Measurements from ENCODE around the gene ZNF888. TPM values are rescaled to one million over a fixed set of nuclear protein-coding genes. Genes with fewer than 3 reads are reported as not detected.
"Not testable (repeated sequence)": the region's sequence is repeated elsewhere in the genome, so short reads cannot be mapped to it uniquely, and the experiment has no call there.

The ZNF888 gene
- total and polyA plus RNA-seq, 7 donors, result 0.13 to 1.0 (median 0.49) TPM

GRCh38 chr19:52948025-52948770 is 25.0 kb upstream of the ZNF888 start:
- H3K9me3 ChIP-seq, result peaks cover 63% of the 10 kb centered on the region
- peaks cover 9 to 31% of the 10 kb centered on the region in 2 donors for H3K36me3 ChIP-seq (ENCODE audit: insufficient read depth in 1 of 2, low read depth in 1 of 2)
- H3K4me3 ChIP-seq, result no peak overlapping the region
- H3K4me1 ChIP-seq, result peaks cover 2% of the 10 kb centered on the region
- H3K27ac ChIP-seq, result no peak overlapping the region
- intact Hi-C loops (cut with DNase I), result no loop called here
- 84 to 92% (median 91%) methylated on average over 13 of the region's 13 CpGs for WGBS, 3 donors
- TF ChIP-seq CTCF (IDR thresholded peaks at IDR 0.05), result no peak
- no peak for ATAC-seq
- peaks cover 0 to 1% (median 0%) of the 10 kb centered on the region in 3 donors for H3K27me3 ChIP-seq (ENCODE audit: insufficient read depth in 3 of 3, low read length in 2 of 3)
- no peak for DNase-seq

- Histone ChIP-seq H3K9me3 (peaks cover 54% of the 10 kb centered on the region), H3K4me3 (no peak overlapping the region), H3K27ac (no peak overlapping the region), H3K27me3 (ENCODE audit: insufficient read depth in 3 of 3, low read length in 2 of 3) (peaks cover 0 to 1% (median 0%) of the 10 kb centered on the region in 3 donors), H3K4me1 (peaks cover 6% of the 10 kb centered on the region), H3K36me3 (ENCODE audit: insufficient read depth in 1 of 2, low read depth in 1 of 2) (peaks cover 9 to 15% of the 10 kb centered on the region in 2 donors)
- DNase-seq, result peak in 1 of 2 donors; percentile 64
- no peak for TF ChIP-seq CTCF (IDR thresholded peaks at IDR 0.05)
- ATAC-seq, result peak in 1 of 4 donors; percentile 70
- 25 to 31% (median 30%) methylated on average over 31 to 39 of the region's 39 CpGs for WGBS, 3 donors
- intact Hi-C loops (cut with DNase I), result no loop called here
These were observed 23.4 kb upstream of the ZNF888 start for GRCh38 chr19:52946322-52947310.

- no peak for DNase-seq
- H3K4me3 ChIP-seq, result no peak overlapping the region
- no peak overlapping the region for H3K27ac ChIP-seq
- peaks cover 7 to 8% of the 10 kb centered on the region in 2 donors for H3K36me3 ChIP-seq (ENCODE audit: insufficient read depth in 1 of 2, low read depth in 1 of 2)
- intact Hi-C loops (cut with DNase I), result no loop called here
- no peak for TF ChIP-seq CTCF (IDR thresholded peaks at IDR 0.05)
- H3K4me1 ChIP-seq, result peaks cover 6% of the 10 kb centered on the region
- peaks cover 49% of the 10 kb centered on the region for H3K9me3 ChIP-seq
- H3K27me3 ChIP-seq (ENCODE audit: insufficient read depth in 3 of 3, low read length in 2 of 3), result peaks cover 0 to 1% (median 0%) of the 10 kb centered on the region in 3 donors
- no peak for ATAC-seq
- WGBS, 3 donors, result 41 to 54% (median 54%) methylated on average over 24 of the region's 24 CpGs
These were observed 22.6 kb upstream of the ZNF888 start for GRCh38 chr19:52945652-52946321.

- intact Hi-C loops (cut with DNase I); H3K4me3 ChIP-seq; H3K36me3 ChIP-seq (ENCODE audit: insufficient read depth in 1 of 2, low read depth in 1 of 2); ATAC-seq; H3K27me3 ChIP-seq (ENCODE audit: insufficient read depth in 3 of 3, low read length in 2 of 3); DNase-seq; H3K4me1 ChIP-seq; H3K27ac ChIP-seq: not testable (repeated sequence)
- peaks cover 41% of the 10 kb centered on the region for H3K9me3 ChIP-seq
- WGBS, 3 donors, result 86 to 87% (median 87%) methylated on average over 17 of the region's 17 CpGs
These were observed 21.7 kb upstream of the ZNF888 start for GRCh38 chr19:52944703-52945493.
